Activated CD8-positive, alpha-beta memory T cell treated with anti-CD3 and anti-CD28 coated beads for 4 hours (primary cell): Measurements from ENCODE around the gene SIK3.
"Not testable (repeated sequence)": the region's sequence is repeated elsewhere in the genome, so short reads cannot be mapped to it uniquely, and the experiment has no call there.

Experiments used
- DNase-seq, 2 donors: peaks; one replicate each; pipeline ENCODE4 v3.0.0-alpha.2; 2020; ENCODE audit warnings: low read depth in 2 of 2

Gene SIK3

GRCh38 chr11:116825854-116826750 is 272.1 kb downstream of the SIK3 start:
- DNase-seq = no peak

- DNase-seq = no peak
Measured at GRCh38 chr11:116825434-116825833, 272.8 kb downstream of the SIK3 start.

- DNase-seq = no peak
Measured at GRCh38 chr11:116823031-116823843, 275.0 kb downstream of the SIK3 start, which contains the start of gene APOA4. Gene APOA4 (minus strand): TSS chr11:116823304. CDS start chr11:116823191, 113 bp downstream.

GRCh38 chr11:116822575-116822974 is 275.7 kb downstream of the SIK3 start:
- DNase-seq = no peak

GRCh38 chr11:116821050-116821918 is 276.9 kb downstream of the SIK3 start:
- DNase-seq = no peak

GRCh38 chr11:116819049-116819448 is 279.2 kb downstream of the SIK3 start:
- no peak for DNase-seq

GRCh38 chr11:116814502-116814901 is 283.7 kb downstream of the SIK3 start:
- no peak for DNase-seq

- DNase-seq = no peak
Measured at GRCh38 chr11:116813781-116814471, 284.3 kb downstream of the SIK3 start.

GRCh38 chr11:116813170-116813569 is 285.1 kb downstream of the SIK3 start:
- DNase-seq = no peak

- DNase-seq = no peak
Measured at GRCh38 chr11:116812109-116812508, 286.1 kb downstream of the SIK3 start.

GRCh38 chr11:116811194-116811593 is 287.0 kb downstream of the SIK3 start:
- no peak for DNase-seq

- DNase-seq = no peak
Measured at GRCh38 chr11:116808262-116809175, 289.7 kb downstream of the SIK3 start.

GRCh38 chr11:116807601-116808261 is 290.5 kb downstream of the SIK3 start:
- no peak for DNase-seq

GRCh38 chr11:116804001-116804400 is 294.2 kb downstream of the SIK3 start:
- DNase-seq = no peak

GRCh38 chr11:116801662-116802061 is 296.6 kb downstream of the SIK3 start:
- not testable (repeated sequence) for DNase-seq

GRCh38 chr11:116800610-116801009 is 297.6 kb downstream of the SIK3 start:
- no peak for DNase-seq

- no peak for DNase-seq
Measured at GRCh38 chr11:116798368-116798767, 299.9 kb downstream of the SIK3 start.

- no peak for DNase-seq
Measured at GRCh38 chr11:116797816-116798215, 300.4 kb downstream of the SIK3 start.

GRCh38 chr11:116796548-116796947 is 301.7 kb downstream of the SIK3 start:
- no peak for DNase-seq
